SU-DHL-6 (cell line): ENCODE measurements around the gene CACNB2.

Source experiments
- H2AFZ ChIP-seq: fragments of 200-600 bp; sonication (generic); 2 replicates; pipeline ENCODE4 v1.6.1; 2014; ENCODE audit warnings: low read depth, mild to moderate bottlenecking, moderate library complexity, mixed read lengths, antibody characterized with exemption, low read length; ENCODE audit not compliant: severe bottlenecking
- H3F3A ChIP-seq: fragments of 200-600 bp; shearing (Covaris generic); 2 replicates; pipeline ENCODE4 v1.6.0; 2016; ENCODE audit warnings: antibody characterized with exemption, mild to moderate bottlenecking; ENCODE audit not compliant: insufficient read depth
- H3K27ac ChIP-seq: fragments of 200-600 bp; sonication (generic); 2 replicates; pipeline ENCODE4 v1.5.1; 2016; ENCODE audit warnings: low read depth, mild to moderate bottlenecking, low read length, moderate library complexity, mixed read lengths
- H3K27me3 ChIP-seq: fragments of 200-600 bp; sonication (generic), shearing (Covaris generic); 2 replicates; pipeline ENCODE4 v1.6.0; 2014; ENCODE audit warnings: mild to moderate bottlenecking, low read length
- H3K36me3 ChIP-seq: fragments of 200-600 bp; sonication (generic); 2 replicates; pipeline ENCODE4 v1.6.1; 2014; ENCODE audit warnings: mild to moderate bottlenecking, low read length, mixed read lengths
- H3K4me2 ChIP-seq: fragments of 300-600, 200-600 bp; shearing (Covaris generic), sonication (generic); 2 replicates; pipeline ENCODE4 v1.6.0; 2014; ENCODE audit warnings: low read length, low read depth, mild to moderate bottlenecking; ENCODE audit not compliant: poor library complexity, severe bottlenecking
- H3K4me3 ChIP-seq: fragments of 200-600 bp; sonication (generic); 2 replicates; pipeline ENCODE4 v1.5.1; 2014; ENCODE audit warnings: antibody characterized with exemption, low read length, mild to moderate bottlenecking, mixed read lengths; ENCODE audit not compliant: insufficient read depth, poor library complexity, severe bottlenecking
- H3K79me2 ChIP-seq: fragments of 200-600 bp; sonication (generic); 2 replicates; pipeline ENCODE4 v1.6.1; 2014; ENCODE audit warnings: mild to moderate bottlenecking, low read length, moderate library complexity; ENCODE audit not compliant: insufficient read depth
- H3K9ac ChIP-seq: fragments of 200-600 bp; sonication (generic); 2 replicates; pipeline ENCODE4 v1.7.0; 2014; ENCODE audit warnings: mild to moderate bottlenecking, low read length
- H3K9me2 ChIP-seq: fragments of 200-600 bp; sonication (generic); replicated peaks from 2 replicates; pipeline ENCODE4 v1.6.1; 2014; ENCODE audit warnings: low read length; ENCODE audit not compliant: insufficient read depth
- H3K9me3 ChIP-seq: fragments of 200-600 bp; sonication (generic); 2 replicates; pipeline ENCODE4 v1.6.1; 2014; ENCODE audit warnings: low read length, mixed read lengths; ENCODE audit not compliant: insufficient read depth
- H4K20me1 ChIP-seq: fragments of 200-600 bp; sonication (generic); 2 replicates; pipeline ENCODE4 v1.6.1; 2014; ENCODE audit warnings: low read depth, mild to moderate bottlenecking, antibody characterized with exemption, low read length, moderate library complexity, mixed read lengths
- CTCF ChIP-seq: fragments of 200-600 bp; sonication (generic); IDR thresholded peaks from one replicate; pipeline ENCODE4 v1.5.1; 2017; ENCODE audit warnings: antibody characterized with exemption, mild to moderate bottlenecking, low read length, moderate library complexity; ENCODE audit not compliant: insufficient read depth, poor library complexity, severe bottlenecking
- EZH2phosphoT487 ChIP-seq: fragments of 200-600 bp; sonication (generic), shearing (Covaris generic); conservative IDR thresholded peaks from 2 replicates; pipeline ENCODE4 v1.6.1; 2018; ENCODE audit warnings: mild to moderate bottlenecking, antibody characterized with exemption, low read length, moderate library complexity, mixed read lengths

The CACNB2 gene

GRCh38 chr10:18246967-18247366, 106.7 kb downstream of the CACNB2 start:
- Histone ChIP-seq H3K79me2 (no peaks in the 10 kb centered on the region), H3K9me3 (no peaks in the 10 kb centered on the region), H3K4me3 (no peak overlapping the region), H3K36me3 (no peaks in the 10 kb centered on the region), H3K9me2 (no peaks in the 10 kb centered on the region; the same call in 1 of the 2 replicates), H4K20me1 (no peaks in the 10 kb centered on the region), H3K4me2 (no peak overlapping the region), H3K27me3 (no peaks in the 10 kb centered on the region), H3K9ac (no peak overlapping the region), H3K27ac (no peak overlapping the region), H2AFZ (no peak overlapping the region), H3F3A (no peaks in the 10 kb centered on the region)
- TF ChIP-seq CTCF: no peak
- TF ChIP-seq EZH2phosphoT487: no peak

- H3F3A ChIP-seq: no peaks in the 10 kb centered on the region
- no peaks in the 10 kb centered on the region for H4K20me1 ChIP-seq
- no peaks in the 10 kb centered on the region for H3K36me3 ChIP-seq
- H3K4me2 ChIP-seq: no peak overlapping the region
- no peaks in the 10 kb centered on the region; the same call in 1 of the 2 replicates for H3K9me2 ChIP-seq
- no peak overlapping the region for H3K9ac ChIP-seq
- no peak overlapping the region for H3K4me3 ChIP-seq
- H3K27ac ChIP-seq: no peak overlapping the region
- H3K9me3 ChIP-seq: no peaks in the 10 kb centered on the region
- no peaks in the 10 kb centered on the region for H3K27me3 ChIP-seq
- H3K79me2 ChIP-seq: no peaks in the 10 kb centered on the region
- TF ChIP-seq EZH2phosphoT487 (no peak), CTCF (no peak)
- no peak overlapping the region for H2AFZ ChIP-seq
Measured at GRCh38 chr10:18252086-18252485, 111.9 kb downstream of the CACNB2 start.

GRCh38 chr10:18254086-18254485, 113.9 kb downstream of the CACNB2 start:
- Histone ChIP-seq H3K9ac (no peak overlapping the region), H3K79me2 (no peaks in the 10 kb centered on the region), H3K27me3 (no peaks in the 10 kb centered on the region), H3K9me2 (no peaks in the 10 kb centered on the region; the same call in 1 of the 2 replicates), H3K36me3 (no peaks in the 10 kb centered on the region), H3K9me3 (no peaks in the 10 kb centered on the region), H3F3A (no peaks in the 10 kb centered on the region), H3K4me3 (no peak overlapping the region), H3K4me2 (no peak overlapping the region), H2AFZ (no peak overlapping the region), H4K20me1 (no peaks in the 10 kb centered on the region), H3K27ac (no peak overlapping the region)
- TF ChIP-seq EZH2phosphoT487 (no peak), CTCF (no peak)
